Placental pericyte (primary cell): ENCODE data around the gene INSYN2A. TPM values are rescaled to one million over a fixed set of nuclear protein-coding genes. Genes with fewer than 3 reads are reported as not detected.

Experiments used
- total RNA-seq: library from RNA; depleted of rRNA; stranded (reverse); fragments of >200 nt; gene quantifications from 2 replicates; pipeline ENCODE4 v1.2.3, GENCODE V29; 2012

INSYN2A gene
- under 0.01 and 0.14 TPM in 2 replicates for total RNA-seq

GRCh38 chr10:127196282-127197153 is at the start of gene INSYN2A:
INSYN2A (minus strand) TSS chr10:127196591; CDS start chr10:127176395, 20,196 bp downstream.

